SK-N-MC (cell line): ENCODE results near the gene IL1RAP.

ENCODE experiments used
- EZH2 ChIP-seq: fragments of 200-600 bp; sonication (generic); IDR thresholded peaks from one replicate; pipeline ENCODE4 v1.6.1; 2017; ENCODE audit warnings: antibody characterized with exemption
- POLR2AphosphoS5 ChIP-seq: IDR thresholded peaks from 2 replicates; pipeline ENCODE4 v1.6.1; 2012; ENCODE audit warnings: mild to moderate bottlenecking, low read depth, low read length, borderline replicate concordance

DNA sequence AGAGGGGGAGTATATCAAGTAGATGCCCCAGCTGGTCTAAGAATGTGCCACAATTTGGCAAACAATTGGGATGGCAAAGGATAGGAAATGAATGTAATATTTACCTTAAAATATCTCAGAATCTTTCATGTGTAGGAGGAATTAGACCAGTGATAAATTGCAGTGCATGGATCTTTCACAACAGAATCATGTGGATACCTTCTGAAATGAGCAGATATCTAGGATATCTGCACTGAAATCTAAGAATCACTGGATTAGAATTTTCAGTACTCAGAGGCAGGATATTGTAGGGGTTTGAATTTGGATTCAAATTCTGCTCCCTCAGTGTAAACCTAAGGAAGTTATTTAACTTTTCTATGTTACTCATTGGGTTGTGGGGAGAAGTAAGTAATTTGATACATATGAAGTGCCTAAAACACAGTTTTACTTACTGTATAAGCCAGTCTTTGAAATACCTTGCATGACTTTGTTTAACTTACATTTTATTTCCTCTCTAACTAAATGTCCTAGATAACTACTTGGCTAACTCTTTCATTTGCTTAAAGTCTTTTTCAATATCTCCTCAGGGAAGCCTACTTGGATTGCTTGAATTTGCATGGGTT, 8.8 kb downstream of the IL1RAP start:
- no peak for TF ChIP-seq EZH2
- no peak for TF ChIP-seq POLR2AphosphoS5
